ENCODE data around the gene KNL1.

Gene KNL1

GRCh38 chr15:40569129-40569953, 24.7 kb upstream of the KNL1 start, which contains the start of gene RPUSD2 (continued):
- TF ChIP-seq, protein P1, sequence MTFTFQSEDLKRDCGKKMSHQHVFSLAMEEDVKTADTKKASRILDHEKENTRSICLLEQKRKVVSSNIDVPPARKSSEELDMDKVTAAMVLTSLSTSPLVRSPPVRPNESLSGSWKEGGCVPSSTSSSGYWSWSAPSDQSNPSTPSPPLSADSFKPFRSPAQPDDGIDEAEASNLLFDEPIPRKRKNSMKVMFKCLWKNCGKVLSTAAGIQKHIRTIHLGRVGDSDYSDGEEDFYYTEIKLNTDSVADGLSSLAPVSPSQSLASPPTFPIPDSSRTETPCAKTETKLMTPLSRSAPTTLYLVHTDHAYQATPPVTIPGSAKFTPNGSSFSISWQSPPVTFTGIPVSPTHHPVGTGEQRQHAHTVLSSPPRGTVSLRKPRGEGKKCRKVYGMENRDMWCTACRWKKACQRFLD (tag by site-specific recombination; IDR thresholded peaks at IDR 0.05), result peak; percentile 68; the same call in 1 of the 2 replicates
- TF ChIP-seq ZNF2 (tag by site-specific recombination; IDR thresholded peaks at IDR 0.05) (peak; percentile 62), ZBTB21 (tag by site-specific recombination; IDR thresholded peaks at IDR 0.05) (peak; percentile 32; the same call in 1 of the 2 replicates), ZNF555 (tag by site-specific recombination; conservative IDR thresholded peaks at IDR 0.05) (no peak), ZNF404 (tag by site-specific recombination; IDR thresholded peaks at IDR 0.05) (no peak), ZNF654 (tag by site-specific recombination; IDR thresholded peaks at IDR 0.05; ENCODE audit: low read depth) (no peak), SP3 (tag by site-specific recombination; IDR thresholded peaks at IDR 0.05) (peak; percentile 60; the same call in 1 of the 2 replicates), ZNF768 (tag by site-specific recombination; IDR thresholded peaks at IDR 0.05) (no peak), ZNF121 (tag by site-specific recombination; IDR thresholded peaks at IDR 0.05) (no peak), GFI1B (tag by site-specific recombination; IDR thresholded peaks at IDR 0.05) (no peak)

- Histone ChIP-seq H3K4me3 (ENCODE audit: low read depth, low read length) (no peak overlapping the region), H3K27ac (ENCODE audit: extremely low read depth, low read depth, low read length) (no peak overlapping the region), H3K4me1 (ENCODE audit: control insufficient read depth, insufficient read depth, low read length) (0 out of 2 replicates have a peak, but pooled peaks cover 4% of the 10 kb centered on the region), H3K36me3 (ENCODE audit: control insufficient read depth in 2 of 2, insufficient read depth in 1 of 2, low read length in 2 of 2) (peaks cover 3 to 34% of the 10 kb centered on the region in 2 experiments; a peak in 2 of 3 replicates), H3K9me3 (ENCODE audit: control insufficient read depth, insufficient read depth, low read depth, low read length) (no peaks in the 10 kb centered on the region)
- ChIA-PET CTCF (interaction anchor here (0.7 kb wide), 1 partner anchor 10 kb away, joined by 3 read pairs; no protein-coding TSS in a partner anchor), POLR2A (no interaction called here)
- TF ChIP-seq ZNF362 (tag by site-specific recombination; IDR thresholded peaks at IDR 0.05) (no peak), ZNF248 (tag by site-specific recombination; IDR thresholded peaks at IDR 0.05) (no peak), WT1 (tag by site-specific recombination; IDR thresholded peaks at IDR 0.05) (no peak), KLF10 (tag by site-specific recombination; IDR thresholded peaks at IDR 0.05) (no peak), ZNF558 (tag by site-specific recombination; IDR thresholded peaks at IDR 0.05) (no peak), BCL11A (tag by site-specific recombination; IDR thresholded peaks at IDR 0.05; ENCODE audit: low read depth) (no peak), ZNF266 (tag by site-specific recombination; IDR thresholded peaks at IDR 0.05; ENCODE audit: low read depth) (no peak), ZNF626 (tag by site-specific recombination; IDR thresholded peaks at IDR 0.05) (no peak), ZNF404 (tag by site-specific recombination; IDR thresholded peaks at IDR 0.05) (no peak), ZNF426 (tag by site-specific recombination; IDR thresholded peaks at IDR 0.05) (no peak), REST (tag by site-specific recombination; IDR thresholded peaks at IDR 0.05) (no peak), INSM2 (tag by site-specific recombination; IDR thresholded peaks at IDR 0.05) (no peak), ZNF596 (tag by site-specific recombination; IDR thresholded peaks at IDR 0.05) (no peak), ZNF600 (tag by site-specific recombination; IDR thresholded peaks at IDR 0.05) (no peak)
- TF ChIP-seq, protein P2, sequence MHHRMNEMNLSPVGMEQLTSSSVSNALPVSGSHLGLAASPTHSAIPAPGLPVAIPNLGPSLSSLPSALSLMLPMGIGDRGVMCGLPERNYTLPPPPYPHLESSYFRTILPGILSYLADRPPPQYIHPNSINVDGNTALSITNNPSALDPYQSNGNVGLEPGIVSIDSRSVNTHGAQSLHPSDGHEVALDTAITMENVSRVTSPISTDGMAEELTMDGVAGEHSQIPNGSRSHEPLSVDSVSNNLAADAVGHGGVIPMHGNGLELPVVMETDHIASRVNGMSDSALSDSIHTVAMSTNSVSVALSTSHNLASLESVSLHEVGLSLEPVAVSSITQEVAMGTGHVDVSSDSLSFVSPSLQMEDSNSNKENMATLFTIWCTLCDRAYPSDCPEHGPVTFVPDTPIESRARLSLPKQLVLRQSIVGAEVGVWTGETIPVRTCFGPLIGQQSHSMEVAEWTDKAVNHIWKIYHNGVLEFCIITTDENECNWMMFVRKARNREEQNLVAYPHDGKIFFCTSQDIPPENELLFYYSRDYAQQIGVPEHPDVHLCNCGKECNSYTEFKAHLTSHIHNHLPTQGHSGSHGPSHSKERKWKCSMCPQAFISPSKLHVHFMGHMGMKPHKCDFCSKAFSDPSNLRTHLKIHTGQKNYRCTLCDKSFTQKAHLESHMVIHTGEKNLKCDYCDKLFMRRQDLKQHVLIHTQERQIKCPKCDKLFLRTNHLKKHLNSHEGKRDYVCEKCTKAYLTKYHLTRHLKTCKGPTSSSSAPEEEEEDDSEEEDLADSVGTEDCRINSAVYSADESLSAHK (tag by site-specific recombination; IDR thresholded peaks at IDR 0.05), result no peak
- TF ChIP-seq, protein P3, sequence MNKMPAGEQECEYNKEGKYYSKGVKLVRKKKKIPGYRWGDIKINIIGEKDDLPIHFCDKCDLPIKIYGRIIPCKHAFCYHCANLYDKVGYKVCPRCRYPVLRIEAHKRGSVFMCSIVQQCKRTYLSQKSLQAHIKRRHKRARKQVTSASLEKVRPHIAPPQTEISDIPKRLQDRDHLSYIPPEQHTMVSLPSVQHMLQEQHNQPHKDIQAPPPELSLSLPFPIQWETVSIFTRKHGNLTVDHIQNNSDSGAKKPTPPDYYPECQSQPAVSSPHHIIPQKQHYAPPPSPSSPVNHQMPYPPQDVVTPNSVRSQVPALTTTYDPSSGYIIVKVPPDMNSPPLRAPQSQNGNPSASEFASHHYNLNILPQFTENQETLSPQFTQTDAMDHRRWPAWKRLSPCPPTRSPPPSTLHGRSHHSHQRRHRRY (tag by site-specific recombination; IDR thresholded peaks at IDR 0.05), result no peak
Measured at GRCh38 chr15:40575113-40575512, 18.9 kb upstream of the KNL1 start.

All from HEK293 (cell line).